Measurements from ENCODE around the gene LYRM7. TPM values are rescaled to one million over a fixed set of nuclear protein-coding genes. Genes with fewer than 3 reads are reported as not detected.

The LYRM7 gene
- total RNA-seq, 1 donor from 2014 or later = 6.0 TPM

DNA sequence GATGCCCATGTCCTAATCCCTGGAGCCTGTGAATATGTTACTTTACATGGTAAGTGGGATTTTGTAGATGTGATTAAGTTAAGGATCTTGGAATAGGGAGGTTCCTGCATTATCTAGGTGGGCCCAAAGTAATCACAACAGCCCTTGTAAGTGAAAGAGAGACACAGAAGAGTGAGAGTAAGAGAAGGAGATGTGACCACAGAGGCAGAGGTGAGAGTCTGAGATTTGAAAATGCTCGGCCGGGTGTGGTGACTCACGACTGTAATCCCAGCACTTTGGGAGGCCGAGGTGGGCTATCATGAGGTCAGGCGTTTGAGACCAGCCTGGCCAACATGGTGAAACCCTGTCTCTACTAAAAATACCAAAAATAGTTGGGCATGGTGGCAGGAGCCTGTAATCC, 3.1 kb upstream of the LYRM7 start:
- H3K4me3 ChIP-seq = no peak overlapping the region
- H3K36me3 ChIP-seq = peaks cover 2% of the 10 kb centered on the region
- H3K9me3 ChIP-seq = no peaks in the 10 kb centered on the region
- peaks cover 24% of the 10 kb centered on the region for H3K4me1 ChIP-seq
- DNase-seq = no peak
- no peak overlapping the region for H3K27ac ChIP-seq
- H3K27me3 ChIP-seq = no peaks in the 10 kb centered on the region
- intact Hi-C loops (cut with DNase I) = no loop called here
- ATAC-seq = no peak
- TF ChIP-seq, protein P1, sequence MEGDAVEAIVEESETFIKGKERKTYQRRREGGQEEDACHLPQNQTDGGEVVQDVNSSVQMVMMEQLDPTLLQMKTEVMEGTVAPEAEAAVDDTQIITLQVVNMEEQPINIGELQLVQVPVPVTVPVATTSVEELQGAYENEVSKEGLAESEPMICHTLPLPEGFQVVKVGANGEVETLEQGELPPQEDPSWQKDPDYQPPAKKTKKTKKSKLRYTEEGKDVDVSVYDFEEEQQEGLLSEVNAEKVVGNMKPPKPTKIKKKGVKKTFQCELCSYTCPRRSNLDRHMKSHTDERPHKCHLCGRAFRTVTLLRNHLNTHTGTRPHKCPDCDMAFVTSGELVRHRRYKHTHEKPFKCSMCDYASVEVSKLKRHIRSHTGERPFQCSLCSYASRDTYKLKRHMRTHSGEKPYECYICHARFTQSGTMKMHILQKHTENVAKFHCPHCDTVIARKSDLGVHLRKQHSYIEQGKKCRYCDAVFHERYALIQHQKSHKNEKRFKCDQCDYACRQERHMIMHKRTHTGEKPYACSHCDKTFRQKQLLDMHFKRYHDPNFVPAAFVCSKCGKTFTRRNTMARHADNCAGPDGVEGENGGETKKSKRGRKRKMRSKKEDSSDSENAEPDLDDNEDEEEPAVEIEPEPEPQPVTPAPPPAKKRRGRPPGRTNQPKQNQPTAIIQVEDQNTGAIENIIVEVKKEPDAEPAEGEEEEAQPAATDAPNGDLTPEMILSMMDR (IDR thresholded peaks at IDR 0.05) = no peak

DNA sequence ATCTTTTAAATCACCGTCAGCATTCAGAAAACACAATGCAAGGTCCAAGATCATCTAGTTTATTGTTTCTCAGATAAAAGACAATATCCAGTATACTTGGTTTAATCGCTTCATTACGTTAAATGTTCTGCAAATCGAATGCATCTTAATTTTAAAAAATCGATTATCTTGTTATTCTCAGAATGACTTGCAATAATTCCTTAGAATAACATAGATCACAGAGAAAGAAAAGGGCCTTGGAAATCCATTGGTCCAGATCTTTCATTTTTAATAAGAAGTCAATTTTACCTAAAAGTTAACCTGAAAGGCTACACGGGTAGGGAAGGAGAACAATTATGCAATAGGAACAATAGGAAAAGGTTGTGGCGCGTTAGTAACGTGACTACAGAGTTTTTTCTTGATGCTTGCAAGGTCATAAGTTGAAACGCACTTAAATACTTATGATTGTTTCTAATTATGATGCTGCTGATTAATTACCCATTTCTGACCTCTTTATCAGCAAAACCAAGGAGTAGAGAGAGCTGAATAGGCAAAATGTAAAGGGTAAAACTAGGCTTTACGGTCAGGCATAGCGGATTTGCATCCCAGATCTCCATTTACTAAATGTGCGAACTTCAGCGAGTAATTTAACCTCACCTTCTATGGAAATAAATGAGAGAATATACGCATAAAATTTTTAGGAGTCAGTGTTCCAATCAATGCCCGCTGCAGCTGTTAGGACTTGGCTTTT, 769 bp upstream of the LYRM7 start:
- H3K27ac ChIP-seq = peak overlapping the region; percentile 78
- H3K27me3 ChIP-seq = no peaks in the 10 kb centered on the region
- TF ChIP-seq, protein P1 (IDR thresholded peaks at IDR 0.05) = no peak
- intact Hi-C loops (cut with DNase I) = no loop called here
- no peak for DNase-seq
- H3K9me3 ChIP-seq = no peaks in the 10 kb centered on the region
- no peaks in the 10 kb centered on the region for H3K36me3 ChIP-seq
- peaks cover 14% of the 10 kb centered on the region for H3K4me1 ChIP-seq
- ATAC-seq = no peak
- H3K4me3 ChIP-seq = peak overlapping the region; percentile 69

DNA sequence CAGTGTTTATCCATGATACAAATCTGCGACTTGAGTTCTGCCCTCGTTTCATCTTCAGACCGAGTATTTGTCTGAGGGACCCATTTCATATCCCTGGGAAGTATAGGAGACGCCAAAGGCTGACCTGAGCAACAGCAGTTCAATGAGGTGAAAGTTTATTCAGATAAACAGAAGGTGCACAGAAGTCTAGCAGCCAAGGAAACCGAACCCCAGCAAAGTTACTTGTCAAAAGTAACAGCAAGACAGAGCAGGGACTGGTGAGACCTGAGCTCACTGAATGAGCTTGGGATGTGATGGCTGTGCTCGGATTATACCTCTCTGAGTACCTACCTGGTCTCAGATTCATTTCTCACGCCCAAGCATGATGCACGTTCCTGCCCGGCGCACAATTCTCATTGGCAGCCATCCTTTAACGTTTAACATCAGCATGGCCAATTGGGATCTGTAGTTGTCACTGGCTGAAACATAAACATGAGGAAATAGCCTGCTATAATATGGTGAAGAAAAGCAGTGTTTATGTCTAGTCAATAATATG, 599 bp downstream of the LYRM7 start:
- no peak for ATAC-seq
- H3K4me3 ChIP-seq = peak overlapping the region; percentile 69
- H3K9me3 ChIP-seq = no peaks in the 10 kb centered on the region
- intact Hi-C loops (cut with DNase I) = no loop called here
- peak overlapping the region; percentile 76 for H3K27ac ChIP-seq
- no peaks in the 10 kb centered on the region for H3K36me3 ChIP-seq
- TF ChIP-seq, protein P1 (IDR thresholded peaks at IDR 0.05) = no peak
- DNase-seq = no peak
- peaks cover 14% of the 10 kb centered on the region for H3K4me1 ChIP-seq
- H3K27me3 ChIP-seq = no peaks in the 10 kb centered on the region

DNA sequence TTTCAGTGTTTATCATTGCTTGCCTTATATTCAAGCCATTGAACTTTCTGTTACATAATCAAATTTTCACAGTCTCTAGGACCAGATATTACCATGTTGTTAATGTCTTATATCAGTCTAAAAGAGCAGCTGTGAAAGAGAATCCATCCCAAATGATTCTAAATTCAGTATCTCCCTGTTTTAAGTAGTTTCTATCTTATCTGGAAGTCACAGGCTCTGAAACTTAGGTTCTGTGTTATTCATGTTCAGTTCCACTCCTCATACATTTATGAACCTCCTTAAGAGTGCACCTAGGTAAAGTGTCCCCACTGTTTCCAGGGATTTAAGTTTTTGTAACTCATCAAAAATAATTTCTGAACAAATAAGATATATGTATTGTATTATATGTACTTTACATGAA, 9.7 kb downstream of the LYRM7 start:
- Histone ChIP-seq H3K27me3 (no peaks in the 10 kb centered on the region), H3K4me1 (no peaks in the 10 kb centered on the region), H3K9me3 (no peaks in the 10 kb centered on the region), H3K27ac (no peak overlapping the region), H3K4me3 (no peak overlapping the region), H3K36me3 (no peaks in the 10 kb centered on the region)
- intact Hi-C loops (cut with DNase I) = no loop called here
- no peak for DNase-seq
- TF ChIP-seq, protein P1 (IDR thresholded peaks at IDR 0.05) = no peak
- no peak for ATAC-seq

DNA sequence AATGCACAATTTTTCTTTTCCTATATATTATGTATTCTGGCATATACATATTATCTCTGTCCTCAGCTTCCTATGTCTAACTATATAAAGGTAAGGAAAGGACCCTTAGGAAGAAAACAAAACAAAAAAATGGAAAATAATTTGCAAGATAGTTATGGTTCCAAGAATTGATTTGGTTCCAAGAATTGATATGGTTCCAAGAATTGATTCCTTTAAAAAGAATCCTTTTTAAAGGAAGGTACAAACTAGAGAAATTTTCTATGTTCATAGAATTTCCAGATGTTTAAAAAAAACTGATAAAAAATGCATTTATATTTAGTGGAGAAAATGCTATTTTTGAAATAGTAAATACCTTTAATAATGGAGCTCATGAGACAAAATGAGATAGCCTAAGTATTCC, 12.1 kb downstream of the LYRM7 start:
- Histone ChIP-seq H3K4me1 (no peaks in the 10 kb centered on the region), H3K27me3 (no peaks in the 10 kb centered on the region), H3K27ac (no peak overlapping the region), H3K9me3 (no peaks in the 10 kb centered on the region), H3K36me3 (no peaks in the 10 kb centered on the region), H3K4me3 (no peak overlapping the region)
- ATAC-seq (no peak), DNase-seq (no peak)
- TF ChIP-seq, protein P1 (IDR thresholded peaks at IDR 0.05) = no peak
- intact Hi-C loops (cut with DNase I) = no loop called here
